ENCODE data around the gene MILR1.
"Not testable (repeated sequence)": the region's sequence is repeated elsewhere in the genome, so short reads cannot be mapped to it uniquely, and the experiment has no call there.

MILR1 gene

DNA sequence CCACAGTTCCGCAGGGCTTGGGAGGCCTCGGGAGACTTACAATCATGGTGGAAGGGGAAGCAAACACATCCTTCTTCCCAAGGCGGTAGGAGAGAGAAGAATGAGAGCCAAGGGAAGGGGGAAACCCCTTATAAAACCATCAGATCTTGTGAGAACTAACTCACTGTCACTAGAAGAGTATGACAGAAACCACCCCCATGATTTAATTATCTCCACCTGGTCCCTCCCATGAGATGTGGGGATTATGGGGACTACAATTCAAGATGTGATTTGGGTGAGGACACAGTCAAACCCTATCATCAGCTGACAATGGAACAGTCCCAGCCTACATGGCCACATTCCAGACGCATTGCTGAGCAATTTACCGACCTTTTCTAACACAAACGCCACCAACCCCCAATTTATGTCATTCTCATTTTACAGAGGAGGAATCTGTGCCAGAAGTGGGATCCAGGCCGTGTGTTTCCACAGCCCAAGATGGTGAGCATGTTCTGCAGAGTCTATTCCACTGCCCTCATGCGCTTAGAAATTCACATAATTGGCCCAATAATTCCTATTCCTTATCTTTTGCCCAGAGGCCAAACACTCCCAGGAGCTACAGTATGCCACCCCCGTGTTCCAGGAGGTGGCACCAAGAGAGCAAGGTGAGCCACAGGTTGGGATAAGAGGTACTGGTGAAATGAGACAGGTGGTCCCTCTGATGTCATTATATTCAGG, 17.3 kb downstream of the MILR1 start:
- no peak for DNase-seq (ENCODE audit: low read depth, low spot score)
- H3K27ac ChIP-seq, result no peak overlapping the region

DNA sequence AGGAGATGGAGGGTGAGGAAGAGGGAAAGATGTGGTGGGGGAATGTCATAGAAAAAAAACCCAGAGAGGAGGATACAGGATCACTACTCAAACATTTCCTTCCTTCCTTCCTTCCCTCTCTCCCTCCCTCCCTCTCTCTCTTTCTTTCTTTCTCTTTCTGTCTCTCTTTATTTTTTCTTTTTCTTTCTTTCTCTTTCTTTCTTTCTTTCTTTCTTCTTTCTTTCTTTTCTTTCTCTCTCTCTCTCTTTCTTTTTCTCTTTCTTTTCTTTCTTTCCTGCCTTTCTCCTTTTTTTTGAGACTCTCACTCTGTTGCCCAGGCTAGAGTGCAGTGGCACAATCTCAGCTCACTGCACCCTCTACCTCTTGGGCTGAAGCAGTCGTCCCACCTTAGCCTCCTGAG, 17.9 kb downstream of the MILR1 start:
- DNase-seq (ENCODE audit: low read depth, low spot score); H3K27ac ChIP-seq: not testable (repeated sequence)

DNA sequence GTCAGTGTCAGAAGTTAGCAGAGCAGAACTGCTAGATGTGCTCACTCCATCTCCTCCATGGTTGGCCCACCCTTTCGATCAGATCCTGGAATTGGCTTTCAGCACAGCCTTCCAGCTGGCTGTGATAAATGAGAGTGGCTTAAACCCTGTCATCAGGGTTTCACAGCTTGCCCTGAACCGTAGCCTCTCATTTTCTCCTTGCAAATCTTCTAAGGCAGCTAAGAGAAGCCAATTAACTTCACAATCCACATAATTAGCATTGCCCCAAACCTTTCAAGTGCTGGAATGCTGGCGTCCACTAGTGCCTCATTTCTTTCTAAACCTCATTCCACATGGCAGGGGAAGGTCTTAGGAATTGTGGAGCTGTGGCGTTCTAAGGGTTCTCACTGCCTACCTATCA, 21.7 kb downstream of the MILR1 start:
- no peak overlapping the region for H3K27ac ChIP-seq
- DNase-seq (ENCODE audit: low read depth, low spot score), result no peak

DNA sequence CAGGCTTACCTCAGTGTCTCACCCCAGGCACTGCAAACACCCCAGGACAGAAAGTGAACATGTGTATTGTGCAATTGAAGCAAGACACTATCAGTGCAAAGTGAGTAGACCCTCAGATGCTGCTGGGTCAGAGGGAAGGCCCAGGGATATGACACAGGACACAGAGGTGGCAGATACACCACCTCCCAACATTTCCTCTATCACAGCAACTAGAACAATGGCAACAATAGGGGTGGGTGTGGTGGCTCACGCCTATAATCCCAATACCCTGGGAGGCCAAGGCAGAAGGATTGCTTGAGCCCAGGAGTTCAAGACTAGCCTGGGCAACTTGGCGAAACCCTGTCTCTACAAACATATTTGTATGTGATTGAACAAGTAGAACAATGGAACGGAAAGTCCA, 22.5 kb downstream of the MILR1 start:
- DNase-seq (ENCODE audit: low read depth, low spot score), result no peak
- H3K27ac ChIP-seq, result no peak overlapping the region

DNA sequence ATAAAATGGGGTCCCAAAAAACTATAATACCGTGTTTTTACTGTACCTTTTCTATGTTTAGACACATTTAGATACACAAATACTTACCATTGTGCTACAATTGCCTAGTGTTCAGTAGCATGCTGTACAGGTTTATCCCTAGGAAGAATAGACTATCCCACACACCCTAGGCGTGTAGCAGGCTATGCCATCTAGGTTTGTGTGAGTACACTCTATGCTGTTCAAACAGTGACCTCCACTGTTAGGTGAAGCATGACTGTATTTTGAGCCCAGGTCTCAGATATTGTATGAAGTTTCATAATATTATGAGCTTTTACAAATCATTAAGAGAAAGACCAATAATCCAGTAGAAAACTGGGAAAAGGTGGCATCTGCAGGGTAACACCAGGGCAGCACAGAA, 23.6 kb downstream of the MILR1 start:
- H3K27ac ChIP-seq, result no peak overlapping the region
- DNase-seq (ENCODE audit: low read depth, low spot score), result no peak

DNA sequence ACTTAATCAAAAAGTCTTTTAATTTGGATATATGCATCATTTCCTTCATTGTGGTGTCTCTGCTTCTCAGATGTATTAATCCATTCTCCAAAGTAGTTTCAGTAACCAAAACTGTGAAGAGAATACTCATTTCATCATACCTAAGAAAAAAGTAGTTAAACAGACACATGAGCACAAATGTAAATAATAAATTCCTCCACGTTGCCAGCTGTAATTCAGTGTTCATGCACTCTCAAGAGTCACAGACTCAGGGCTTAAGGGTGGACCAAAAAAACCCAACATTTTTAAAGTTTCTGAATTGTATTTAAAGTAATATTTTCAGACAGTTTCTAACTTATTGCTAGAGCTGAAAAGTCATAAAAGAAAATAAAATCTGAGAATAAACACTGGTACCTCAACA, 28.9 kb downstream of the MILR1 start:
- DNase-seq (ENCODE audit: low read depth, low spot score), result no peak
- H3K27ac ChIP-seq, result no peak overlapping the region

DNA sequence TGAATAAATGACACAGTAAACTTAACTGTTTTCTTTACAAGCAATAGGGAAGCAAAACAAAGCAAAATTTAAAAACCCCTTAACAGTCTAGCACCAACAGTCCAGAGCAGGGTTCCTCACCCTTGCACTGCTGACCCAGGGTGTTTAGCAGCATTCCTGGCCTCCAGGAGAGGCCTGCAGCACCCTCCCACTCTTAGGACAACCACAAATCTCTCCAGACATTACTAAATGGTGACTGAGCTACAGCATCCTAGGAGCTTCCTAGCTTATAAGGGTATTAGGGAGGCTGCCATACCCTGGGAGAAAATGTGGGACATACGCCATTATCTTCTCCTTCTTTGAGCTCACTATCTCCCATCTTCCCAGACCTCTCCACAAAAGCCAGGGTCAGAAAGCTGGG, 32.0 kb downstream of the MILR1 start:
- DNase-seq (ENCODE audit: low read depth, low spot score), result no peak
- H3K27ac ChIP-seq, result no peak overlapping the region

DNA sequence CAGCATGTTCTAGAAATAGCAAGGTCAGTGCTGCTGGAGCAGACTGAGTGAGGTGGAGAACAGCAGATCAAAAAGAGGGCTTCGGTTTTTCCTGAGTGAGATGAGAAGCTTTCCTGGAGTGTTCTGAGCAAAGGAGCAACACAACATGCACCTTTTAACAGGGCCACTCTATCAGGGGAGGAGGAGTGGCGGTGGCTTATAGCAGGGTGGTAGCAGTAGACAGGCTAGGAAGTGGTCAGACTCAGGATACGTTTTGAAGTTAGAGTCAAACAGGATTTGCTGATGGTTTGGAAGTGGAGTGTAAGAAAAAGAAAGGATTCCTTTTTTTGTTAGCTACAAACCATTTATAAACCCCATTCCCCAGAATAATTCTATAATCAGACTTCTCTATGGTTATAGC, 35.5 kb downstream of the MILR1 start:
- H3K27ac ChIP-seq, result no peak overlapping the region
- no peak for DNase-seq (ENCODE audit: low read depth, low spot score)

DNA sequence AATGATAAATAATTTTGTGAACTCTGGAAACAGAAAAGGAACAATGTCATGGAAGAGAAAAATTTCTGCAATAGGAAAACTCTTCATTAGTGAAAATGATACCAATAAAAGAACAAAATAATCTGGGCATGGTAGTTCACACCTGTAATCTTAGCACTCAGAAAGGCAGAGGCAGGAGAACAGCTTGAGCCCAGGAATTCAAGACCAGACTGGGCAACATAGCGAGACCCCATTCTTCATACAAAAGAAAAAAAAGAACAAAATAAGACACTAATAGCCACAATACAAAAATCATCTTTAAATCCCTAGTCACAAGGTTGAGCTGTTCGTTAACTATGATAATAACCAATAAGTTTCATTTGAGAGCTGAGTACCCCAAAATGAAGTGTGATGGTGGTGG, 39.4 kb downstream of the MILR1 start:
- DNase-seq (ENCODE audit: low read depth, low spot score), result no peak
- no peak overlapping the region for H3K27ac ChIP-seq

DNA sequence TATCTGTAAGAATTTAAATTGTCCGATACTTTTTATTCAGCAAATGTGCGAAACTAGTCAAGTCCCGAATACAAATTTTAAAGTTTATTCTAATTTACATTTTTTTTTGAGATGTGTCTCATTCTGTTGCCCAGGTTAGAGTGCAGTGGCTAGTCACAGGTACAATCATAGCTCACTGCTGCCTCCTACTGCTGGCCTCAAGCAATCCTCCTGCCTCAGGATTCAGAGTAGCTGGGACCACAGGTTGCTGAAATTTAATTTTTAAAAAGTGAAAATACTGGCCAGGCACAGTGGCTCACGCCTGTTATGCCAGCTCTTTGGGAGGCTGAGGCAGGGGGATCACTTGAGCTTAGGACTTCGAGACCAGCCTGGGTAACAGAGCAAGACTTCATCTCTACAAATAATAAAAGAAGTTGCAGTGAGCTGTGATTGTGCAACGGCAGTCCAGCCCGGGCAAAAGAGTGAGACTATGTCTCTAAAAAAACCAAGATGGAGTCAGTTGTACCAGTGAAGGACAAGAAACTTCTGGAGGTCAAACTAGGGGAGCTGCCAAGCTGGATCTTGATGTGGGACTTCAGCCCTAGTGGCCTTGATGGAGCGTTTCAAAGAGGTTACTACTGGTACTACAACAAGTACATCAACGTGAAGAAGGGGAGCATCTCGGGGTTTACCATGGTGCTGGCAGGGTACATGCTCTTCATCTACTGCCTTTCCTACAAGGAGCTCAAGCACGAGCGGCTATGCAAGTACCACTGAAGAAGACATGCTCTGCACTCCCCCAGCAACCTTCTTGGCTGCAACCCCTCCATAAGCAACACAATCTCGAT, 42.3 kb downstream of the MILR1 start:
- no peak for DNase-seq (ENCODE audit: low read depth, low spot score)
- no peak overlapping the region for H3K27ac ChIP-seq

DNA sequence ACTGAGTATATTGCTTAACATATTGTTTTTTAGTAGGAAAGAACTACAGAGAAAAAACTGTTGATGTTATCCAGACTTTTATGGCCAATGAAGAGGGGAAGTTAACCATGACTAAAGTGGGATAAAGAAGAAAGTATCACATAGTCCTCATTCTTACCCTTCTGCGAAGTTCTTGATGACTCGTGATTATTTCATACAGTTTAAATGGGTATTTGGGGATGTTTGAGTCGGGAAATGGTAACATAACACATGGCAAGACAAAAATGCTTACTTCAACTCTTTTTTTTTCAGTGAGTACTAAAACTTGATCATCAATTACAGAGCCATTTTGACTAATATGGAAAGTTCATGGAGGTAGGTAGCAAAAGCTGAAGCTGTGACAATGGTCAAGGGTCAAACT, 43.1 kb downstream of the MILR1 start:
- DNase-seq (ENCODE audit: low read depth, low spot score), result no peak
- no peak overlapping the region for H3K27ac ChIP-seq

DNA sequence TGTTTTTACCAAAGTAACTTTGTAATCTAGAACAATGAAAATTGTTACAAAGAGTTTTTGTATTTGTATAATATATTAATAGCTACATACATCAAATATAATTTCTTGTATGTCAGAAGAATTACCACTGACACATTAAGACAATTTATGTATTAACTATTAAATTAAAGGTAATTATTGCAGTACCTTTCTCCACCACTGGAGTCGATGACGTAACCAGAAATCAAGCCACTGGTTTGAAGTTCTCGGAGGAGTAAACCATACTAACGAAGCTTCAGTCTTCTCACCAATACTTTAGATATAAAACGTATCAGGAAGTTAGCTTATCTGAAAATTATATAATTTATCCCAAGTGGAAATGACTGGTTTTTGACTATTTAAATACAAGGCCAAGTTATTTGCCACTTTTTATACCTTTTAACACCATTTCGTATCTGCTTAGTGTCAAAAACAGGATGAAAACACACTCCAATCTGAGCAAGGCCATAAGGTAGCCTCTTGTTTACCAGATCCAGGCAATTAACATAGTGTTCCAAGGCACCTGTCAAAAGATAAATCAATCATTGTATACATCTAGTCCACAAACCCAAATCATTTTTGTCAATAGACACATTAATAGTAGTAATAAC, 43.7 kb downstream of the MILR1 start:
- no peak for DNase-seq (ENCODE audit: low read depth, low spot score)
- no peak overlapping the region for H3K27ac ChIP-seq

DNA sequence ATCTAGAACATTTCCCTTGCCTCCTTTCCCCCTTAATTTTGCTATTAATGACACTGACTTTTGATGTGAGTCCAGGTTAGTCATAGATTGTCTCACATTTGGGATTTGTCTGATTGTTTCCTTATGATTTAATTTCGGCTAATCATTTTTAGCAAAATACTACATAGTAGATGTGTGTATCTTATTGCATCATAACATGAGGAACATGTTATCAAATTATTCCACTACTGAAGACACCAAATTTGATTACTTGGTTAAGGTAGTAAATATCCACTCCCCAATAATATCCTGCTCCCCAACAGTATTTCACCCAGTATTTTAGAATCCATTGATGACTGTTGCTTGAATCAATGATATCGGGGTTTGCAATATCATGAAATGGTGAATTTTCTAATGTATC, 45.2 kb downstream of the MILR1 start:
- no peak overlapping the region for H3K27ac ChIP-seq
- DNase-seq (ENCODE audit: low read depth, low spot score), result no peak

DNA sequence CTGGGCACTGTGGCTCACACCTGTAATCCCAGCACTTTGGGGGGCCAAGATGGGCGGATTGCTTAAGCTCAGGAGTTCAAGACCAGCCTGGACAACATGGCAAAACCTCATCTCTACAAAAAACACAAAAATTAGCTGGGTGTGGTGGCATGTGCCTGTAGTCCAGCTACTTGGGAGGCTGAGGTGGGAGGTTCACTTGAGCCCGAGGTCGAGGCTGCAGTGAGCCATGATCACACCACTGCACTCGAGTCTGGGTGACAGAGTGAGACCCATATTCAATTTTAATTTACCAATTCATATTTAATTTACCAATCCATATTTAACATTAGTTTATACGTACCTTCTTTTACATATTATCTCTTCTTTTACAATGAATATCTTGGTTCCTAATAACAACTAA, 46.4 kb downstream of the MILR1 start:
- H3K27ac ChIP-seq; DNase-seq (ENCODE audit: low read depth, low spot score): not testable (repeated sequence)

DNA sequence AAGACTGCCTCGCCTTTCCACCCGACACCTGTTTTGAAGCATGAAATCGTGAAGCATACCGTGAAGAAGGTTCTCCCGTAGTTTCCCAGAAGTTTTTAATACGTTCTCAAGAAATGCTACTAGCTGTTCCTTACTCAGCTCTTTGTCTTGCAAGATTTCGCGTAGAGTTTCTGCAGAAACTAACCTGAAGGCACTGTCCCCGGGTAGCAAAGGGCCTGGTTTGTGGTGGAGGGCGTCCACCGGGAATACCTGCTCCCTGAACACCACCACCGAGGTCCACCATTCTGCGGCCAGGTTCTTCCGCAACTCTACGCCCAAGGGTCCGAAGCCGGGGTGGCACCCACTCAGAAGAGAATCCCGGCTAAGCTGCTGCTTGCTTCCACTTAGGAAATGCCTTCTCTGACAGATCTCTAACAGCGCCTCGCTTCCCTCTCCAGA, 47.5 kb downstream of the MILR1 start:
- no peak for DNase-seq (ENCODE audit: low read depth, low spot score)
- peak overlapping the region; percentile 97 for H3K27ac ChIP-seq

DNA sequence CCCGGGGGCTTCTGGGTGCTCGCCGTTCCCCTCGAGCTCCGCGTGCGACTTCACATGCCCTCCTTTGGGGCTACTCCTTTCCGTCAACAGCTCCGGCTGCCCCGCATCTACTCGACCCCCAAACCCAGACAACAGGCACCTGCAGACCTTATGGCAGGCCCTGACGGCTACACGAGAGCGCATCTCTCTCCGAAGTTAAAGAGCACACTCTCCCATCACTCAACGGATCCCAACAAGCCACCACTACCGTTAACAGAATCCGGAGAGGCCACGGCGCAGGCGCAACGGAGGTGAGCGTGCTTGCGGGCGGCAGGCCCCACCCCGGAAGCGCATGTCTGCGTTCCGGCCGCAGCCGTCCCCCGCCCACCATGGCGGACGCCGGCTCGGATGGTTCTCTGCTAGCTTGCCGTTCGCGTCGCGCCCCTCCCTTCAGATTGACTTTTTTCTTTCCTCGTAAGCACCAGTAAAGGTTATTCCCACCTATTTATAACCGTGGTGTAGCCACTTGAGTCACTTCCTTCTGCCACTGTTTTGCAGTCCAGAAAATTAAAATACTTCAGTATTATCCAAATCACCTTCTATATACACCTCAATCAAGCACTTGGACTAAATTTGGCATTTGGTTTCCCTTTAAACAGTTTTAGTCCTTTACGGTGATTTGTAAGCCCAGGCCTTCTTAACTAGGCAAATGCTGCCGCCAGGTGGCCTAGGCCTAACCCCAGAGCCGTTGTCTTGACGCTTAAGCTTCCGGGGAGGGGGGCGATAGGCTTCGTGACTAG, 48.1 kb downstream of the MILR1 start, which contains the start of gene POLG2:
POLG2 (minus strand) TSS at position 269 of the 779 bp plus-strand sequence; CDS start at position 183, 86 bp downstream.
- DNase-seq (ENCODE audit: low read depth, low spot score), result peak; percentile 80
- H3K27ac ChIP-seq, result peak within 1 kb of the TSS; percentile 97

DNA sequence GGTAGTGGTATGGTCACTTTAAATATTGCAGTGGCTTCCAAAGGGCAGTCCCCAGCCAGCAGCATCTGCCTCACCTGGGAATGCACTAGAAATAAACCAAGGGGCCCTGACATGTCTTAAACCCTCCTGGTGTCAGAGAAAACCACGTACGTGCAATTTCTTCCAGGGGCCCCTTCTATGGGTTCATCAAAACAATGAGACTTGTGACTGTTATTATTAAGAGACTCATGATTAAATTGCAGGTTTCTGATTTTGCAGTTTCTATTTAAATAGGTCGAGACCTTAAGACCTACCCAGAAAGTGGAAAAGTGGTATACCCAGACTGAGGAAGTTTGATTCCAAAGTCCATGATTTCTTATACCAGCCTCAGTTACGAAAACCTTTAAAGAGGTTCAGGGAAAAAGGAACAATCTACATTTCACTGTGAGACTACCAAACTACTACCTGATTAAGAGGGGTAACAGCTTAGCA, 48.7 kb downstream of the MILR1 start:
- no peak for DNase-seq (ENCODE audit: low read depth, low spot score)
- H3K27ac ChIP-seq, result peak overlapping the region; percentile 97

DNA sequence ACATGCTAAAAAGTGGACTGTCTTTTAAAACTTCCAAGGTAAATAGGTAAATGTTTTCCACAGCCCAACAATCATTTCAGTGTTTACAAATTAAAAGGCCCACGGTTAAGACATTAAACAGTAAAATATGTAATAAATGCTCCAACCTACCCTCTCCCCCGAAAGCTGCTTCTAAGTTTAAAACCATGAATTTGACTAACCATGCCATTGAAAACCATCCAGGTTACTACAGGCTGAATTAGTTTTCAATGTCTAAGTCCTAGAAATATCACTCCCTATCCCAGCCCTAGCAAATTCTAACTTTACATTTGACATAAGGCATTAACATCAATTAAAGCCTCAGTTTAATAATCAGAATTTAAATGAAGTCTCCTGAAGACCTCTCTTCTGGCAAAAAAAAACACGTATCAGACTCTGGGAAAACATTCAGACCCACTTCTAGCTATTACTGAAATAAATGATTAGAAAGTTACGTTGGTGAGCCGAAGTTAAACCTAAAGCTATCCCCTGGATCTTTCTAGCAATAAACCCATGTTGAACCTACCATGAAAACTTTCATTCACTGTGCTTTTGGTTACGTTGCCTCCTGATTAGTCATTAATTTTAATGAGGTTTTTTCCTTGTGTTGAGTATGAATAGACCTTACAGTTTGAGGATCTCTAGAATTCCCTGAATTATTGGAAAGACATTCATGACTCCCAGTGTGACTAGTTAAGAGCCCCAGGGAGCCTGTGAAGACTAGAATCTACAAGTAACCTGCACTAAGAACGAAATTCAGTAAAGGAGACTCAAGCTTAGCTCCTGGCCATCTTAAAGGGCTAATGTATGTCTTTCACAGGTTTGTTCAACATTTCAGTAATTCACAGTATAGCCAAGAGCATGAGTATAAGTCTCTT, 49.6 kb downstream of the MILR1 start:
- no peak for DNase-seq (ENCODE audit: low read depth, low spot score)
- H3K27ac ChIP-seq, result peak overlapping the region; percentile 97

DNA sequence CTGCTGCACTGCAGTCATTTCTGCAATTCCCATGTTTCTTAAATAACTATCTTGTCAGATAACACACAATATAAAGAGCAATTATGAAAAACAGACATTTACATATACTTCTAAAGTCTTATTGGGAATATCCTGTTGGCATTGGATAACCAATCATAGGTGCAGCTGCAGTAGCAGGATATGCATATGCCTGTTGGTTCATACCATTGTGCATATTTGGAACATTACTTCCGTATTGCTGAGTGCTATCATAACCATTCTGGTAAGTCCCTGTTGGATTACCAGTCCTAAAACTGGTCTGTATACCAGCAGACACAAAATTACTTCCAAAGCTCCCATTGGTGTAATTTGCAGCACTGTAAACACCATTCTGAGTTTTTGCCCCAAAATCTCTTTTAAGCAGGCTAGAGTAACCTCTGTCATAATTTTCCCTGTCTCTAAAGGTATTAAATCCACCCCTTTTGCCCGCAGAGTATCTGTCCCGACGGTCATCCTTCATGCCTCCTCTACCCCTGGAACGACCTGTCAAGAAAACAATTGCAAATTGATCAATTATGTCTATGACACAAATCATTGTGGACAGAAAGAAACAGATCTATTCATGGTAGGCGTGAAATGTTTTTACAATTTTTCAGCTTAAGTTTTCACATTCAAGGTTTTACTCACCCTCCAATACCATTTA, 51.0 kb downstream of the MILR1 start:
- H3K27ac ChIP-seq, result peak overlapping the region; percentile 97
- DNase-seq (ENCODE audit: low read depth, low spot score), result no peak
